ENCODE measurements around the gene PYDC1.
"Not testable (repeated sequence)": the region's sequence is repeated elsewhere in the genome, so short reads cannot be mapped to it uniquely, and the experiment has no call there.

Gene PYDC1

GRCh38 chr16:31179219-31179746, 37.7 kb downstream of the PYDC1 start:
- no peak for DNase-seq (ENCODE audit: low read depth)

DNA sequence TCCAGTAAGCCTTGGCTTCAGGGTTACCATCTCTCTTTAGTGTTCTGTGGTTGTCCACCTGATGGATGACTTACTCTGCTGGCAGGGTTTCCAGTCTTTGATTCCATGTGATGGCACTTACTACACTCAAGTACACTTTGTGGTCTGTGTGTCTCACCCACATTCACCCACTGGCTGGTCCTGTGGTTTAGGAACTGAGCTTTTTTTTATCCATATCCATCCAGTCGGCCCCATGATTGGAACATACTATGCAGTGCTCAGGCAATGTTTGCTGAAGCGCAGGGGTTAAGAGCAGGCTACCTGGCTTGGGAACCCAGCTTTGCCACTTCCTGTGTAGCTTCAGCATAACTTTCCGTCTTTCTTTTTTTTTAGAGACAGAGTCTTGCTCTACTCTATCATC, 39.8 kb downstream of the PYDC1 start:
- peak; percentile 25 for DNase-seq (ENCODE audit: low read depth)

- DNase-seq (ENCODE audit: low read depth), result not testable (repeated sequence)
These were observed 46.9 kb downstream of the PYDC1 start for GRCh38 chr16:31170048-31170447.

DNA sequence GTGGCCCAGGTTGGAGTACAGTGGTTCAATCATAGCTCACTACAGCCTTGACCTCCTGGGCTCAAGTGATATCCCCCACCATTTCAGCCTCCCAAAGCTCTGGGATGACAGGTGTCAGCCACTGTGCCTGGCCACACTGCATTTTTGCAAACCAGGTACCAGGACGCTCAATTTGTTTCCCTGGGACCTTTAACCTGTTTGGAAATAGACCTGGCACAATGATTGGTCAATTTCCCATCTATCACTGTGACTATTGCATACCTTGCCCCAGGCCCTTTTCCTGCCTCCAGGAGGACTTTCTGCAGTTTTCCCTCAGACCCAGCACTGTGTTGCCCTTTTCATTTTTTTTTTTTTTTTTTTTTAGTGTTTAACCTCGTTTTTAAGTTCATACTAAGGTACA, 48.1 kb downstream of the PYDC1 start:
- DNase-seq (ENCODE audit: low read depth), result no peak

GRCh38 chr16:31167315-31167714, 49.6 kb downstream of the PYDC1 start:
- no peak for DNase-seq (ENCODE audit: low read depth)

Data from activated gamma-delta T cell treated with anti-CD3 and anti-CD28 coated beads, Interleukin-2, amount 50 U/mL, for 16 hours (primary cell).